ENCODE data around the gene CLASP1.
"Not testable (repeated sequence)": the region's sequence is repeated elsewhere in the genome, so short reads cannot be mapped to it uniquely, and the experiment has no call there.

CLASP1 gene

DNA sequence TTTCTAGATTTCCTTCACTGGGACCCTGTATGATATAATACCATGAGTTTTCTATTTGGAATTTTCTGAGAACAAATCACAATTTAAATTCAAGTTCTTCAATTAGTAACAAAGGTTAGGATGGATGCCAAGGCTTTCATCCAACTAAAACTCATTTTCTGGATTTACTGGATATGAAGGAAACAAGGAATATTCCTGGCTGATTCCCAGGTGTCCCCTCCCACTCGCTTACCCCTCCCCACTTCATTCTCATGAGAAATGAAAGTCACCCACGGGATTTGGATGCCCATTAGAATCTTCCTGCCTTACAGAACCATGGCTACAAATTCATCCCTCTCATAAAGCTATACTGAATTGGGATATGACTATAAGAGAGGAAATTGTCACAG, 78.6 kb downstream of the CLASP1 start:
- no peak for DNase-seq

DNA sequence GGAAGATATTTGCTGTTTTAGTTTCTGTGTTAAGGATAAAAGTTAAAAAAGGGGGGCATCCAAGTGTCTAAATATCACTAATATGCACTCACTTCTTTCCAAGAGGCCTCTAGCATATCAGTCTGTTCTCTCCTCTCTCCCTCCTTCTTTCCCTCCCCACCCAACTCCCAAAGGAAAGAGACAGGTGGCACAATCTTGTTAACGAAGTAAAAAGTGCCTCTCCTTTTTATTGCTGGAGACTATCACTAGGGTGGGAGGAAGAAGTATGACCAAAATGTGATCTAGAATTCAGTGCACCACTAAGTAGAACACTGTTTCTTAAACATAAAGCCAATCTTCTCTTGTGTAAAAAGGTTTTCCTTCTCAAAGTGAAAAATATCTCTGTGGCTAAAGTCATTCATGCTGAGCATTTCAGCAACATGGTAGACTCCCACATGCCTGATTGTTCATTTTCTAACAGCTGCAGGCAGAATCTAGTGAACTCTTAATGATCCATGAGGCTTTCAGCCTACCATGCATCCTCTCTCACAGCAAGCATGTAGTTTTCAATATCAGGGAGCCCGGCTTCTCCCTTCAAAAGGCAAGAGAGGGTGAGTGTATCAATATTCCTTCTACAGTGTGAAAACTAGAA, 79.1 kb downstream of the CLASP1 start:
- DNase-seq, result no peak

DNA sequence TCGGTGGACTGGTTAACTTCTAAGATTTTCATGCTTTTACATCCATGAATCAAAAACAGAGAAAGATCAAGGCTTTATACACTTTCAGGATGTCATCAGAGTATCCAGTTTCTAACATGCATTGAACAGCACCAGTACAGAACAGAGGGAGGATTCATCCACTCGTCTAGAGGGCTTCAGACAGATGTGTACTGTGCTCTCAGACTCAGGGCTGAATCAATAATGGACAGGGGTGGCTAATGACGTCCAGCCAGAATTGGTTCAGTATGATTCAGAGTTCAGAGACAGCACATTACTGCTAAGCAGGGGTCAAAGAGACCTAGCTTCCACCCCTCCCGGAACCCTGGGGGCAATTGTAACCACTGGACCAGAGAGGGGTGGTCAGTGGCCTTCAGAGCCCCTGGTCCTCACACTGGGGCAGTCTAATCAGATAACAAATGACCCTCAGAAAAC, 81.3 kb downstream of the CLASP1 start:
- DNase-seq, result no peak

DNA sequence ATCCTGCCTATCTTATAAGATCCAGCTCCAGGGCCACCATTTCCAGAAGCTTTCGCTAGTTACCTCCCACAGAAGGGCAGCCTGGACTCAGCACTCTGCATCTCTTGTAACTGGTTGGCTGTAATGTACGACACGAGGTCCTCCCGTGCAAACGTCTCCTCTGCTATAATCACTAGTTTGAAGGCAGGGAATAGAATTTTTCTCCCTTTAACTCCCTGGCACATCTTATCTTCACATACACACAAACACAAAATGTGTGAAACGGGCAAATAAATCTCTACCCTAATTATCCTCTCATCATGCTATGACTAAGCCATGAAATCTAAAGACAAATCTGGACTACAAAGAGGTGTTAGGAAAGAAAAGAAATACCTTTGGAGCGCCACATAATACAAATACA, 81.8 kb downstream of the CLASP1 start:
- no peak for DNase-seq

DNA sequence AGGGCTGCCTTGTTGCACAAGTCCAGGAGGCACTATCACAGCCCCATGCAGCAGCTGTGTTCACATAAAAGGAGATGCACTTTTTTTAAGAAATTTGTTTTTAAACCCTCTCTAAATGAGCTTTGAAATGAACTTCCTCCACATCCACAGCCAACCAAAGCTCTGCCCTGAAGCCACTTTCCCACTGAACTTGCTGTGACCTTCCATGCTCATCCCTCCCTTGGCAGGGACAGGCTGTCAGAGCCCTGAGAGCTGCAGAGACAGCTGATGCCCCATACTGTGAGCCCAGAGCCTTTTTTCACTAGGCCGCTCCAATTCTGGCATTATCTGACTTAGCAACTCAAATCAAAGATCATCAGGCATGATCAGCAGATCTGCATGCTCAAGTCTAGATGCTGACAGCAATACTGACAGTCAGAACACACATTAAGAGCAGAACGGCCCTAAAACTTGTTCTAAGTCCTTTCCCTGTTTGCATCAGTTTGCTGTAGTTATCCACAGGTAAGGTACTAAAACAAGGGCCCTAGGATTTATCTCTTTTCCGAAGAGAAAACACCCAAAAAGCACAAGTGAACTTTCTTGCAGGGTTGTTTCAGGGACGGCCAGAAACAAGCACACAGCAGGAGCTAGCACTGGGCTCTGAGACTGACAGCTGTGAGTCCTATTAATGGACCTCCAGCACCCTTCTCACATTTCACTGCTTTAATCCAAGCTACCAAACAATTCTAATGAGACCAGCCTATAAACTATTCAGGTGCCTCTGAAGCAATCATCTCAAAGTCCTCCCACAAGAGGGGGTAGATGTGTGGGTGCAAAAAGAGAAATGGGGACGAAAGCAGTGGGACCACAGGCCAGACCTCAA, 83.6 kb downstream of the CLASP1 start:
- DNase-seq, result no peak

DNA sequence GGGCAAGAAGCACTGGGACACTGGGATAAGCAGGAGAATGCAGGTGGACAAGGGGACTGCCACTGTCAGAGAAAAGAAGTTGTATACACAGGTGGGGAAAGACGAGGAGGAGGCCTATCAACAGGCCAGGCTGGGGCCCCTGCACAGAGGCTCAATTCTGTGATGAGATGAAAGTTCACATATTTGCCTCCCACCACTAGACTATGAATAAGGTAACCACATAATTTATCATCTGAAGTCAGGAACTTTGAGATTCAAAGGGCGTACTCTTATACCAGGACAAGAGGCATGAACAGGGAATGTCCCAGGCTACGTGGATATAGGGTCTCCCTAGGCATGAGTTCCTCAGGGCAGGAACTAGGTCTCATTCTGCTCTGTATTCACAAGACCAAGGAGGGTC, 84.4 kb downstream of the CLASP1 start:
- DNase-seq, result no peak

DNA sequence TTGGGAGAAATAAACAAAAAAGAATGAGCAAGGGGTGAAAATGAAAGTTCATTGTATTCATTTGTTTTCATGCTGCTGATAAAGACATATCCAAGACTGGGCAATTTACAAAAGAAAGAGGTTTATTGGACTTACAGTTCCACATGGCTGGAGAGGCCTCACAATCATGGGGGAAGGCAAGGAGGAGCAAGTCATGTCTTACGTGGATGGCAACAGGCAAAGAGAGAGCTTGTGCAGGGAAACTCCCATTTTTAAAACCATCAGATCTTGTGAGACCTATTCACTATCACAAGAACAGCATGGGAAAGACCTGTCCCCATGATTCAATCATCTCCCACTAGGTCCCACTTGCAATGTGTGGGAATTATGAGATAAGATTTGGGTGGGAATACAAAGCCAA, 85.5 kb downstream of the CLASP1 start:
- not testable (repeated sequence) for DNase-seq

DNA sequence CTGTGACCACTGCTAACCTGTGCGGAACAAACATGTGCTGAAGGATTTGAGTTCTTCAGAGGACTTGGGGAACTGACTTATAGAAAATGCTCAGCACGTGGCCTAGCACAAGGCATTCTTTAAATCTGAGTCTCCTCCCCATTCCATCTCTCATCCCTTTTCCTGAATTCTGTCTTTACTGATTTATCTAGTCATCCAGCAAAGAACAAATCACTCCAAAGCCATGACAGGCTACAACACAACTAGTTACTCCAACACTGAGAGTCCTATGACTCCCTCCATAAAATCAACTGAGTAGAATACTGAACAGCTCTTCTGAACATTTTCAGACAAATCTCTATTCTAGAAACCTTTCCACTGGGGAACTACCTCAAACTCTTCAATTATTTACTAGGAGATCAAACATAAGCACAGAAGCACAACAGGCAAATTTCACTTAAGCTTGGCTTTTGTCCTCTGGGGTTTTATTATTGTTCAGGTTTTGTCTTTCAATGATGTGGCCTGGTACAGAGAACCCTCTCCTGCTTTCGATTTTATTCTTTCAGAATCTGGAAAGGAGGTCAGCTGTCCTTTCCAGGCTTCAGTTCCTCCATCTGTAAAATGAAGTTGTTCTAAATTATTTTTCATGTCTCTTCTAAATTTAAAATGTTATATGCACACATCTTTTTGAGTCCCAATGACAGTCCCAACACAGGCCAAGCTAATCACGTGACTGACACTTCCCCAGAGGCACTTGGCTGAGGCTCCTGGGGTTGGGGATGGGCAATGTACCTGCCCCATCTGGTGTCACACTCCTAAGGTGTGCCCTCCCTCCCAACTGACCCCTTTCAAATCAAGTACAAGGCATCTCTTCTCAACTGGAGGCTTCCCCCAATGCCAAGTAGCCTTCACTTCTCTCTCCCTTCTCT, 86.7 kb downstream of the CLASP1 start:
- no peak for DNase-seq

DNA sequence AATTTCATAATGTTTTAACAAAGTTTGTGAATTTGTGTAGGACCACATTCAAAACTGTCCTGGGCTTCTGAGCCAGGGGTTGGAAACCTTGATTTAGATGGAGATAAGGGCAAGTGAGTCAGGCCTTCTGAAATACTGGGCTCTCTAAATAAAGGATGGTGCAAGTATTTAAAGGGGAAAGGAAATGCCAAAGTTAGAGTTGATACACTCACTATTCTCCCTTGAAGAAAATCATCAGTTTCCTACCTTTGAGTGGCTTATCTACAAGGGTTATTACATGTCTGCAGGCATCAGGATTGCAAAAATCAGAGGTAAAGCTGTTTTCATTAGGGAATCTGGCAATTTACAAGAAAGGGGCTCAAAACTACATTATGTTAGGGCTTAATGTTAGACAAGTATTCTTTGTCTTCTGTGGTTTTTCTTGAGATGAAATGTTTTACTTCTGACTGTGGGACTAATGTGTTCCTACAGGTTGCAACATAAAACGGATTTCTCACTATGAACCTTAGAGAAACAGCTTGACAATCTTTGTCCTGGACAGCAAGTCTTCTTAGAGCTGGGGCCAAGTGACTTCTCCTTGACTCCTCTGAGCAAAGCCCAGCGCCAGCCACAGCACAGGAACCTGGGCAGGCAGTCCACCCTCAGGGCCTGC, 87.5 kb downstream of the CLASP1 start:
- DNase-seq, result no peak

DNA sequence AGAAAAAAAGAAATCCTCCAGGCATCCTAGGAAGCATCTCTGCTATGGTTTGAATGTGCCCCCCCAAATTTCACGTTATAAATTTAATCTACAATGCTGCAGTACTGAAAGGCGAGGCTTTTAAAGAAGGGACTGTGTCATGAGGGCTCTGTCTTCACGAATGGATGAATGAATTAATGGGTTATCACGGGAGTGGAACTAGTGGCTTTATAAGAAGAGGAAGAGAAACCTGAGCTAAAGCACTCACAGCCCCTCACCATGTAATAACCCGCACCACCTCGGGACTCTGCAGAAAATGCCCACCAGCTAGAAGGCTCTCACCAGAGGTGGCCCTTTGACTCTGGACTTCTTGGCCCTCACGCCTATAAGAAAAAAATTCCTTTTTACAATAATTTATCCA, 90.9 kb downstream of the CLASP1 start:
- no peak for DNase-seq

DNA sequence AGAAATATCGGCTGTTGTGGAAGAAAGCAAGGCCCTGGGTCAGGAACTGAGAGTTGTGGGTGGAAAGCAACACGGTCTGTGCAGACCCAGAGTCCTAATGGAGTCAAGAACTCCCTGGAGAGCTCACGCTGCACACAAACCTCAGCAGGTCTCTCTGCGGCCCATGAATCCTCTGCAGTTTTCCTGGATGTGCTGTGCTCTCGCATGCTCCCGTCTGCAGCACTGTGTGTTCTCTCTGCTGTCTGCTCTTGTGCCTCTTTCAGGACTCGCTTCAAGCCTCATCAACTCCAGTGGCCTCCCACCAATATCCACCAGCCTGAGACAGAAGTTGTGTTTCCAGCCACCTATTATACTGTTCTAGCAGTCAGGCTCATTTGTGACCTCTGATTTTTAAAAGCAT, 94.3 kb downstream of the CLASP1 start:
- no peak for DNase-seq

DNA sequence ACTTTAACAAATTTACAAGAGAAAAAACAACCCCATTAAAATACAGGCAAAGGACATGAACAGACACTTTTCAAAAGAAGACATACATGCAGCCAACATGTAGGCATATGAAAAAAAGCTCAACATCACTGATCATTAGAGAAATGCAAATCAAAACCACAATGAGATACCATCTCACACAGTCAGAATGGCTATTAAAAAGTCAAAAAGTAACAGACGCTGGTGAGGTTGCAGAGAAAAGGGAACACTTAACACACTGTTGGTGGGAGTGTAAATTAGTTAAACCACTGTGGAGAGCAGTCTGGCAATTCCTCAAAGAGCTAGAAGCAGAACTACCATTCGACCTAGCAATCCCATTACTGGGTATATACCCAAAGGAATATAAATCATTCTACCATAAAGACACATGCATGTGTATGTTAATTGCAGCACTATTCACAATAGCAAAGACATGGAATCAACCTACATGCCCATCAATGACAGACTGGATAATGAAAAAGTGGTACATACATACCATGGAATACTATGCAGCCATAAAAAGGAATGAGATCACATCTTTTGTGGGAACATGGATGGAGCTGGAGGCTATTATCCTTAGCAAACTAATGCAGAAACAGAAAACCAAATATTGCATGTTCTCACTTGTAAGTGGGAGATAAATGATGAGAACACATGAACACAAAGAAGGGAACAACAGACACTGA, 96.6 kb downstream of the CLASP1 start:
- not testable (repeated sequence) for DNase-seq

DNA sequence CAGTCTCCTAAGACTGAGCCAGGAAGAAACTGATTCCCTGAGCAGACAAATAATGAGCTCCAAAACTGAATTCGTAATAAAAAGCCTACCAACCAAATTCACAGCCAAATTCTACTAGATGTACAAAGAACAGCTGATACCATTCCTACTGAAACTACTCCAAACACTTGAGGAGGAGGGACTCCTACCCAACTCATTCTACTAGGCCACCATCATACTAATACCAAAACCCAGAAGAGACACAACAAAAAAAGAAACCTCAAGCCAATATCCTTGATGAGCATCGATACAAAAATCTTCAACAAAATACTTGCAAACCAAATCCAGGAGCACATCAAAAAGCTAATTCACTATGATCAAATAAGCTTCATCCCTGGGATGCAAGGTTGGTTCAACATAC, 98.6 kb downstream of the CLASP1 start:
- DNase-seq, result no peak

DNA sequence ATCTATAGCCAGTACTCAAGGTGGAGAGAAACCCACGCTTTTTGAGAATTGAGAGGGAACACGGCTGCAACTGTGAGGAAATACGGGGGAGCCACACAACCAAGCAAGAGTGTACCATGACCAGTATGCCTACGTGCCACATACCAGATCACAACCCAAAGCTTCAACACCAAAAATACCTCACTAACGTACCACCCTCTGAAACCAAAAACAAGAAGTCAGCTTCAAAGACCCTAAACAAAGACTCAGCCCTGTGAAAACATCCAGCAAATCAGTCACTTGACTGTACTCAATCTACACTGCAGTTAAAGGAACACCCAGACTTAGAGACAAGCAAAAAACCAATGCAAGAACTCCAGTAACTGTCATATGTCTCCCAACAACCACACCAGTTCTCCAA, 101.6 kb downstream of the CLASP1 start:
- DNase-seq, result no peak

DNA sequence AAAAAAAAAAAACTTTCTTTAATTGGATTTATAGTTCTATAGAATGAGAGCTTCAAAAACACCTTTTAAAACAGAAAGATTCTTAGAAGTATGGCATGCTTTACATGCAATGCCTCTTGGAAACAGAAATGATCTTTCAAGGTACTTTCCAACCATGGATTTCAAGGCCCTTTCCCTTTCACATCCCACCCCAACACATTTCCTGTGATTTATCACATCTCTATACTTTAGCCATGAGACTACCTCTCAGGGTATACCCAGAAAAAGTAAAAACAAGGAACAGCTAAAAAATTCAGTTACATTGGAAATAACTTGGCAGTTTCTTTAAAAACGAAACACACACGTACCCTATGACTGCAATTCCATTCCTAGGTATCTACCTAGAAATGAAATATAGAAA, 103.3 kb downstream of the CLASP1 start:
- peak; percentile 22 for DNase-seq

DNA sequence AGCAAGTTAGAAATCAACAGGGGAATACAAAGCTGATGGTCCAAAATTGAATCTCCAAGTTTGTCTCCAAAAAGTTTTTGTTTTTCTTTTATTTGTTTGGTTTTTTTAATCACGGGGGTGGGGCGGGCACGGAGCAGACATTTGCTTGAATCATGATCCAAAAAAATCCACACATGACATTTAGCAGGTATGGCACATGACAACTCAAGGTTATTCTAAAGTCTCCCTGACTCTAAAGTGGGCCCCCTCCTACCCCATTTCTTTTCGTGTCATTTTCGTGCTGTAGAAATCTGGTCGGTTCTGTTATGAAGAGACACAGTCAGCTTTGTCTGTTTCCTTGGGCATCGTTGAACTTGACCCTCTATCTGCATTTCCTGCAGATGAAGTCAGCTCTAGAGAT, 104.0 kb downstream of the CLASP1 start:
- no peak for DNase-seq

DNA sequence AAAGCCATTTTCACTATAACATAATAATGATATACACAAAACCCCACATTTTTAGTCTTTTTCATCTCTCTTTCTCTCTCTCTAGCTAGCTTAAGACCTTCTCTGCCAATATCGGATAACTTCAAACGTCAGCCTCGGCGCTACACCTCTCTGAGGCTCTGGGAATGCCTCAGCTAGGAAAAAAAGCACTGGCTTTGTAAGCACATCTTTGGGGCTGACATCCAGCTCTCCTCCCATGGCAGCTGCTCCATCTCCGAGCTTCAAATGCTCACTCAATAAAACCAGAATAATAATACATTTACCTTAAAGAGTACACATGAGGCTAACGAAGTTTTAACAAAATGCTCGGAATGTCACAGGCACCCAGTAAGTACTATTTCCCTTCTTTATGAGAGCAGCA, 107.8 kb downstream of the CLASP1 start:
- DNase-seq, result no peak

DNA sequence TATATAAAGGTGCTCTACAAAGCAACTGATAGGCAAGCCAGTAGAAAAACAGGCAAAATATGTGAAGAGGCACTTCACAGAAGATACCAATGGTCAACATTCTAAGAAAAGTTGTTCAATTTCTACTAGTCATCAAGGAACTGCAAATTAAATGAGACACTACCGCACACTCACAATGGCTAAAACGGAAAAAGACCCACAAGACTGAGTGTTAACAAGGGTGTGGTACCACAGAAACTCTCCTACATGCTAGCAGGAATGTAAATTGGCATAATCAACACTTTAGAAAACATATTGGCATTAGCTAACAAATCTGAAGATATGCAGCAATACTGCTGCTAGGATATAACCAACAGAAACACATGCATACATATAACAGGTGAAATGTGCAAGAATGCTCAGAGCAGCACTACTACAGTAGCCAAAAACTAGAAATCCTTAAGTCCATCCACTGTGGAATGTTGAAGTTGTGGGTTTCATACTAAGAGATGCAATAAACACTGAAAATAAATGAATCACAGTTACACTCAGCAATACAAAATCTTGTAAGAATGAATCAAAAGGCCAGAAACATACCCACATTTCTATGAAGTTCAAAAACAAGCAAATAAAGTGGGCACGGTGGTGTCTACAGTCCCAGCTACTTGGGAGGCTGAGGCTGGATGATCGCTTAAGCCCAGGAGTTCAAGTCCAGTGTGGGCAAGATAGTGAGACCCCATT, 109.4 kb downstream of the CLASP1 start:
- DNase-seq, result no peak

DNA sequence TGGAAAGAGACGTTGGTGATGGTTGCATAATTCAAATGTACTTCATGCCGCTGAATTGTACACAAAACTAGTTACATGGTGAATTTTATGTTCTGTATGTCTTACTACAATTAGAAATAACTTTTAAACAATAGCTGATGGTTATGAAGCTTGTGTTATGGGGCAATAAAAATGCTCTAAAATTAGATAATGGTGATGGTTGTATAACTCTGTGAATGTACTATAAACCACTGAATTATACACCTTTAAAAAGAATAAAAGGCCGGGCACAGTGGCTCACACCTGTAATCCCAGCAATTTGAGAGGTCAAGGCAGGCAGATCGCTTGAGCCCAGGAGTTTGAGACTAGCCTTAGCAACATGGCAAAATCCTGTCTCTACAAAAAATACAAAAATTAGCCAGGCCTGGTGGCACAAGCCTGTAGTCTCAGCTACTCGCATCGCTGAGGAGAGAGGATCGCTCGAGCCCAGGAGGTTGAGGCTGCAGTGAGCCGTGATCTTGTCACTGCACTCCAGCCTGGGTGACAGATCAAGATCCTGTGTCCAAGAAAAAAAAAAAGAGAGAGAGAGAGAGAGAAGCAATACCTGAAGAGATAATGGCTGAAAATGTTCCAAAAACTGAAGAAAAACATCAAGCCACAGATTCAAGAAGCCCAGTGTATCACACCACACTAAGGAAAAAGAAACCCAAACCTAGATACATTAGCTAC, 112.3 kb downstream of the CLASP1 start:
- no peak for DNase-seq

DNA sequence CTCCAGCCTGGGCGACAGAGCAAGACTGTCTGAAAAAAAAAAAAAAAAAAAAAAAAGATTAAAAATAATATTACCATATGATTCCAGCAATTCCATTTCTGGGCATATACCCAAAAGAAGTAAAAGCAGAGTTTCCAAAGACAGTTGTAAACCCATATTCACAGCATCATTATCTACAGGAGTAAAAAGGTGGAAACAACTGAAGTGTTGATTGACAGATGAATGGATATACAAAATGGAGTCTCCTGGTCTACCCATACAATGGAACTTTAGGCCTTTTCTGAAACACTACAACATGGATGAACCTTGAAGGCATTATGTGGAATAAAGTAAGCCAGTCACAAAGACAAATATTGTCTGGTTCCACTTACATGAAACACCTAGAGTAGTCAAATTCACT, 112.9 kb downstream of the CLASP1 start:
- DNase-seq, result no peak

DNA sequence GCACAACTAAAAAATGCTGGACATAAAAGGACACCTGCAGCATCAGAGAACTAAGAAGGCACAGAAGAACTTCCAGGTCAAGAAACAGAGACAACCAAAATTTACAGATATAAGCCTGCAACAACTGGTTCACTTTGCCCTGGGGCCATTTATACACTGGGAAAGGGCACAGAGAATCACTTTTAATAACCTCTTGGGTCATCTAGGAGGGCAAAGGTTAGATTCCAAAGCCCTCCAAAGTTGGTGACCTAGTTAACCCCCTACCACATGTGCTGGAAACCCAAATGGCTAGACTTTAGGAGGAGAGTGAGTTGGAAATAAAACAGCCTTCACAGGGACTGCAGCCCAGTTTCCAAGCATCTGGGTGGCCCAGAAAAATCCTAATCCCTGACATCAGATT, 115.3 kb downstream of the CLASP1 start:
- DNase-seq, result no peak

Measured in inflammatory macrophage treated with lipopolysaccharide for 4 hours (primary cell).